Measurements from ENCODE around the gene MTURN. TPM values are rescaled to one million over a fixed set of nuclear protein-coding genes. Genes with fewer than 3 reads are reported as not detected.

MTURN gene
- total RNA-seq, 1 experiment from 2014 or later: 2.2 TPM

DNA sequence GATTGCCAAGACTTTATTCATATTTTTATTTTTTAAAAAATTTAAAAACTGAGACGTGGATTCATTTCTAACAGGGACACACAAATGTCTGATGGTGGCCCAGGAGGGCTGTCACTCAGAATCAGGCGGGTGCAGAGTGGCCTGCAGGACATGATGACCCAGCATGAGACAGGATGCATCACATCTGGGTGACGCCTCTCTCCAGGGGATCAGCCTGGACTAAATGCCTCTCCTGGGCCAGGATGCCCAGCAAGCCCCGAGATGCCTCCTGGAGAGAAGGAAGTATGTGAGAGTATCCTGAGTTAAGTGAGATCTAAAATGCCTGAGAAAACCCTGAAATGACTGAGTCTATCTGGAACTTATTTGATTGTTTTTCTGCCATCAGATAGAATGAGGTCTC lies 16.9 kb upstream of the MTURN start:
- H3K36me3 Mint-ChIP-seq (ENCODE audit: insufficient read depth, unreplicated experiment): peaks cover 7% of the 10 kb centered on the region
- POLR2A ChIA-PET: no interaction called here
- CTCF ChIA-PET: no interaction called here

DNA sequence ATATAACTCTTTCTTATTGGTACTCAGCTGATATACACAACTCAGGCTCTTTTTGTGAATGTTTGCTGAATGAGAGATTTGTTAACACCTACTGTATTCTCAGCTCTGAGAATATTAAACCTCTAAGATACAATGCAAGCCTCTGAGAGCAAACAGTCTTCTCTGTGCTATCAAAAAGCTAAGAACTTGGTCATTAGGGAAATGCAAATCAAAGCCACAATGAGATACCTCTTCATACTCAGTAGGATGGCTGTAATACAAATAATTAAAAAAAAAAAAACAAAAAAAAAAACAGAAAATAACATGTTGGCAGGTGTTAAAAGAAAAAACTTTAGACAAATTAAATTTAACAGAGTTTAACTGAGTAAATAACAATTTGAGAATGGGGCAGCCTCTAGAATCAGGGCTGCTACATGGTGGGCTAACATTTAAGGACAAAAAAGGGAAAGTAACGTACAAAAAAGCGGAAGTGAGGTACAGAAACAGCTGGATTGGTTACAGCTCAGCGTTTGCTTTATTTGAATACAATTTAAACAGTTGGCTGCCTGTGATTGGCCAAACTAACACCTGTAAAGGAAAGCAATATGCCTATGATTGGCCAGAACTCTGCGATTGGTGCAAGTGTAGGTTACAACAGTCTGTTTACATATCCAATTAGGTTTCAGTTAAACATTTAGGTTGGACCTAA lies 14.8 kb upstream of the MTURN start:
- H3K9me3 Mint-ChIP-seq (ENCODE audit: unreplicated experiment): no peaks in the 10 kb centered on the region
- peaks cover 6% of the 10 kb centered on the region; the same call in 1 of the 2 replicates for H3K9me3 ChIP-seq
- H3K36me3 Mint-ChIP-seq (ENCODE audit: insufficient read depth, unreplicated experiment): no peaks in the 10 kb centered on the region
- H3K4me3 ChIP-seq (ENCODE audit: low read depth, low read length): no peak overlapping the region
- H3K27me3 ChIP-seq (replicated peaks; ENCODE audit: control insufficient read depth, insufficient read depth, low read length): no peaks in the 10 kb centered on the region
- no peak overlapping the region for H3K4me3 Mint-ChIP-seq (ENCODE audit: unreplicated experiment)
- H3K27me3 Mint-ChIP-seq (ENCODE audit: insufficient read depth, unreplicated experiment): no peaks in the 10 kb centered on the region
- TF ChIP-seq, protein P1, sequence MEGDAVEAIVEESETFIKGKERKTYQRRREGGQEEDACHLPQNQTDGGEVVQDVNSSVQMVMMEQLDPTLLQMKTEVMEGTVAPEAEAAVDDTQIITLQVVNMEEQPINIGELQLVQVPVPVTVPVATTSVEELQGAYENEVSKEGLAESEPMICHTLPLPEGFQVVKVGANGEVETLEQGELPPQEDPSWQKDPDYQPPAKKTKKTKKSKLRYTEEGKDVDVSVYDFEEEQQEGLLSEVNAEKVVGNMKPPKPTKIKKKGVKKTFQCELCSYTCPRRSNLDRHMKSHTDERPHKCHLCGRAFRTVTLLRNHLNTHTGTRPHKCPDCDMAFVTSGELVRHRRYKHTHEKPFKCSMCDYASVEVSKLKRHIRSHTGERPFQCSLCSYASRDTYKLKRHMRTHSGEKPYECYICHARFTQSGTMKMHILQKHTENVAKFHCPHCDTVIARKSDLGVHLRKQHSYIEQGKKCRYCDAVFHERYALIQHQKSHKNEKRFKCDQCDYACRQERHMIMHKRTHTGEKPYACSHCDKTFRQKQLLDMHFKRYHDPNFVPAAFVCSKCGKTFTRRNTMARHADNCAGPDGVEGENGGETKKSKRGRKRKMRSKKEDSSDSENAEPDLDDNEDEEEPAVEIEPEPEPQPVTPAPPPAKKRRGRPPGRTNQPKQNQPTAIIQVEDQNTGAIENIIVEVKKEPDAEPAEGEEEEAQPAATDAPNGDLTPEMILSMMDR (IDR thresholded peaks at IDR 0.05; ENCODE audit: insufficient read depth in 1 of 2, low read depth in 1 of 2, low read length in 1 of 2, severe bottlenecking in 1 of 2, unreplicated experiment in 1 of 2): no peak
- no peaks in the 10 kb centered on the region for H3K36me3 ChIP-seq (ENCODE audit: control insufficient read depth, insufficient read depth, low read length)
- no TSS peak for BruUV-seq (replicated peaks)
- ChIA-PET POLR2A (no interaction called here), CTCF (no interaction called here)
- no peaks in the 10 kb centered on the region for H3K4me1 ChIP-seq
- H3K27ac Mint-ChIP-seq (ENCODE audit: unreplicated experiment): no peak overlapping the region
- DNase-seq: no peak
- intact Hi-C loops (cut with micrococcal nuclease; ENCODE audit: unreplicated experiment): no loop called here
- no peaks in the 10 kb centered on the region for H3K4me1 Mint-ChIP-seq (ENCODE audit: low read depth, unreplicated experiment)

More for the DNA sequence above, 16.9 kb upstream of the MTURN start:
- Histone ChIP-seq H3K9me3 (peaks cover 14% of the 10 kb centered on the region), H3K4me1 (no peaks in the 10 kb centered on the region), H3K4me3 (ENCODE audit: low read depth, low read length) (no peak overlapping the region), H3K36me3 (ENCODE audit: control insufficient read depth, insufficient read depth, low read length) (no peaks in the 10 kb centered on the region), H3K27me3 (replicated peaks; ENCODE audit: control insufficient read depth, insufficient read depth, low read length) (no peaks in the 10 kb centered on the region)
- H3K4me1 Mint-ChIP-seq (ENCODE audit: low read depth, unreplicated experiment): no peaks in the 10 kb centered on the region
- DNase-seq: no peak
- H3K9me3 Mint-ChIP-seq (ENCODE audit: unreplicated experiment): peaks cover 21% of the 10 kb centered on the region
- no peaks in the 10 kb centered on the region for H3K27me3 Mint-ChIP-seq (ENCODE audit: insufficient read depth, unreplicated experiment)
- intact Hi-C loops (cut with micrococcal nuclease; ENCODE audit: unreplicated experiment): no loop called here
- BruUV-seq (replicated peaks): no TSS peak
- H3K27ac Mint-ChIP-seq (ENCODE audit: unreplicated experiment): no peak overlapping the region
- TF ChIP-seq, protein P1 (IDR thresholded peaks at IDR 0.05; ENCODE audit: insufficient read depth in 1 of 2, low read depth in 1 of 2, low read length in 1 of 2, severe bottlenecking in 1 of 2, unreplicated experiment in 1 of 2): no peak
- H3K4me3 Mint-ChIP-seq (ENCODE audit: unreplicated experiment): no peak overlapping the region

DNA sequence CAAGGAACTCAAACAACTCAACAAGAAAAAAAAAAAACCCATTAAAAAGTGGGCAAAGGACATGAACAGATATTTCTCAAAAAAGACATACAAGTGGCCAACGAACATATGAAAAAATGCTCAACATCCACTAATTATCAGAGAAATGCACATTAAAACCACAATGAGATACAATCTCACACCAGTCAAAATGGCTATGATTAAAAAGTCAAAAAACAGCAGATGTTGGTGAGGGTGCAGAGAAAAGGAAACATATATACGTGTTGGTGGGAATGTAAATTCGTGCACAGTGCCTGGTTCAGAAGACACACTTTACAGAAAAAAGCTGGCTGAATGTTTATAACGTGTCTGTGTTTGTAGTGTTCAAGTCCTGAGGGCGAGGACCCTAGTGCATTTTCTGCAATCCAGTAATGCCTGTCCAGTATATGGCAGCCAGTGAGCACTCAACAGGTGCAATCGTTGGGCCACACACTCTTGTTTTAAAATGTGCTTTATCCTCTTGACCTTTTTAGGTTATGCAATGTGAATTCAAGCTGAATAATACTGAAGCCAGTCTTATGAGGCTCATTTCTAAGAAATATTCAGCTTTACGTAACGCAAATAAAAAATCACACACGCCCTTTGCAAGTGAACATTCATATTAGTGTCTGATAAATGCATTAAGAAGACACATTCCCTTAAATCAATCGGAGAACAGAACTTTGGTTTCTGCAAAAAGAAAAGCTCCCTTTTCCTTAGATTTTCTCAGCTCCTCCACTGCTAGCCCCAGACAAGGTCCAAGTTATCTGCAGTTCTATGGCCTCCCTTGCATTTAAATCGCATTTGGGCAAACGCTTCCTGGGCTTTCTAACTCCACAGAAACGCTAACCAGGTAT lies 813 bp upstream of the MTURN start:
- H3K4me3 ChIP-seq (ENCODE audit: low read depth, low read length): peak overlapping the region; percentile 86
- ChIA-PET POLR2A (no interaction called here), CTCF (no interaction called here)
- H3K36me3 Mint-ChIP-seq (ENCODE audit: insufficient read depth, unreplicated experiment): peaks cover 15% of the 10 kb centered on the region
- TF ChIP-seq, protein P1 (IDR thresholded peaks at IDR 0.05; ENCODE audit: insufficient read depth in 1 of 2, low read depth in 1 of 2, low read length in 1 of 2, severe bottlenecking in 1 of 2, unreplicated experiment in 1 of 2): no peak
- no peaks in the 10 kb centered on the region; the same call in 1 of the 2 replicates for H3K27me3 ChIP-seq (replicated peaks; ENCODE audit: control insufficient read depth, insufficient read depth, low read length)
- H3K9me3 ChIP-seq: no peaks in the 10 kb centered on the region
- no TSS peak for BruUV-seq (replicated peaks)
- intact Hi-C loops (cut with micrococcal nuclease; ENCODE audit: unreplicated experiment): no loop called here
- peaks cover 3% of the 10 kb centered on the region for H3K27me3 Mint-ChIP-seq (ENCODE audit: insufficient read depth, unreplicated experiment)
- peak in 1 of 2 experiments; percentile 9 for DNase-seq
- peaks cover 6% of the 10 kb centered on the region for H3K4me1 Mint-ChIP-seq (ENCODE audit: low read depth, unreplicated experiment)
- no peaks in the 10 kb centered on the region for H3K4me1 ChIP-seq
- no peaks in the 10 kb centered on the region for H3K9me3 Mint-ChIP-seq (ENCODE audit: unreplicated experiment)
- H3K4me3 Mint-ChIP-seq (ENCODE audit: unreplicated experiment): peak overlapping the region; percentile 79
- no peaks in the 10 kb centered on the region for H3K36me3 ChIP-seq (ENCODE audit: control insufficient read depth, insufficient read depth, low read length)
- H3K27ac Mint-ChIP-seq (ENCODE audit: unreplicated experiment): peak overlapping the region; percentile 60

All from Caco-2 (cell line).